Measurements from ENCODE around the gene MSI1.

DNA sequence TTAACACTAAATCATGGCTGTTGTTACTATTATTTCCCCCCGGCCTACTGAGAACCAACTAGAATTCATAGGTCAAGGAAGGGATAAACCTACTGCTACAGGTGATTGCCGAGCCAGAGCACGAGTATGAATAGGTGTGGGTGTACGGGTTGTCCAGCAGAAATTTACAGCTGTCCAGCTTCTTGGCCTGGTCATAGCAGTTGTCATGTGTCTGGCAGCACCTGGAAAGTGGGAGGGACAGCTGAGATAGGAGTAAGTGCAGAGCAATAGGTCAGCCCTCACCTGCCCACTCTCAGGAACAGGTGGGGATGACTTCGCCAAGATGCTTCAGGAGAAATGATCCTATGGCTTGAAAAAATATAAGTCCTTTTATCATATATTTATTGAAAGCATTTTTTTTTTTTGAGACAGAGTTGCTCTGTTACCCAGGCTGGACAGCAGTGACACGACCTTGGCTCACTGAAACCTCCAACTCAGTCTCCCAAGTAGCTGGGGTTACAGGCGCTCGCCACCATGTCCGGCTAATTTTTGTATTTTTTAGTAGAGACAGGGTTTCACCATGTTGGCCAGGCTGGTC lies 44.0 kb downstream of the MSI1 start:
- TF ChIP-seq, protein P1, sequence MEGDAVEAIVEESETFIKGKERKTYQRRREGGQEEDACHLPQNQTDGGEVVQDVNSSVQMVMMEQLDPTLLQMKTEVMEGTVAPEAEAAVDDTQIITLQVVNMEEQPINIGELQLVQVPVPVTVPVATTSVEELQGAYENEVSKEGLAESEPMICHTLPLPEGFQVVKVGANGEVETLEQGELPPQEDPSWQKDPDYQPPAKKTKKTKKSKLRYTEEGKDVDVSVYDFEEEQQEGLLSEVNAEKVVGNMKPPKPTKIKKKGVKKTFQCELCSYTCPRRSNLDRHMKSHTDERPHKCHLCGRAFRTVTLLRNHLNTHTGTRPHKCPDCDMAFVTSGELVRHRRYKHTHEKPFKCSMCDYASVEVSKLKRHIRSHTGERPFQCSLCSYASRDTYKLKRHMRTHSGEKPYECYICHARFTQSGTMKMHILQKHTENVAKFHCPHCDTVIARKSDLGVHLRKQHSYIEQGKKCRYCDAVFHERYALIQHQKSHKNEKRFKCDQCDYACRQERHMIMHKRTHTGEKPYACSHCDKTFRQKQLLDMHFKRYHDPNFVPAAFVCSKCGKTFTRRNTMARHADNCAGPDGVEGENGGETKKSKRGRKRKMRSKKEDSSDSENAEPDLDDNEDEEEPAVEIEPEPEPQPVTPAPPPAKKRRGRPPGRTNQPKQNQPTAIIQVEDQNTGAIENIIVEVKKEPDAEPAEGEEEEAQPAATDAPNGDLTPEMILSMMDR (IDR thresholded peaks at IDR 0.05 in 4 of 5, conservative IDR thresholded peaks at IDR 0.05 in 1 of 5), result no peak
- TF ChIP-seq POLR2A (IDR thresholded peaks at IDR 0.05), result no peak

All from gastrocnemius medialis (tissue), 4 donors.